ENCODE data around the gene SEMA5A.

SEMA5A gene

GRCh38 chr5:9452181-9452580 lies 93.7 kb downstream of the SEMA5A start:
- in situ Hi-C loops (cut with MboI; ENCODE audit: low sequenced_read_pairs): no loop called here

- in situ Hi-C loops (cut with MboI; ENCODE audit: low sequenced_read_pairs): no loop called here
Observed at GRCh38 chr5:9451037-9451436, 94.8 kb downstream of the SEMA5A start.

- in situ Hi-C loops (cut with MboI; ENCODE audit: low sequenced_read_pairs): no loop called here
Observed at GRCh38 chr5:9447691-9448090, 98.2 kb downstream of the SEMA5A start.

GRCh38 chr5:9445826-9446388 lies 100.0 kb downstream of the SEMA5A start:
- in situ Hi-C loops (cut with MboI; ENCODE audit: low sequenced_read_pairs): no loop called here

GRCh38 chr5:9444346-9444745 lies 101.5 kb downstream of the SEMA5A start:
- in situ Hi-C loops (cut with MboI; ENCODE audit: low sequenced_read_pairs): no loop called here

- in situ Hi-C loops (cut with MboI; ENCODE audit: low sequenced_read_pairs): no loop called here
Observed at GRCh38 chr5:9441610-9442009, 104.3 kb downstream of the SEMA5A start.

GRCh38 chr5:9440517-9440916 lies 105.4 kb downstream of the SEMA5A start:
- in situ Hi-C loops (cut with MboI; ENCODE audit: low sequenced_read_pairs): no loop called here

GRCh38 chr5:9439531-9440292 lies 106.2 kb downstream of the SEMA5A start:
- in situ Hi-C loops (cut with MboI; ENCODE audit: low sequenced_read_pairs): no loop called here

GRCh38 chr5:9438596-9439354 lies 107.1 kb downstream of the SEMA5A start:
- in situ Hi-C loops (cut with MboI; ENCODE audit: low sequenced_read_pairs): no loop called here

GRCh38 chr5:9437741-9438240 lies 108.1 kb downstream of the SEMA5A start:
- in situ Hi-C loops (cut with MboI; ENCODE audit: low sequenced_read_pairs): no loop called here

GRCh38 chr5:9431496-9432258 lies 114.2 kb downstream of the SEMA5A start:
- in situ Hi-C loops (cut with MboI; ENCODE audit: low sequenced_read_pairs): no loop called here

GRCh38 chr5:9431151-9431495 lies 114.8 kb downstream of the SEMA5A start:
- in situ Hi-C loops (cut with MboI; ENCODE audit: low sequenced_read_pairs): no loop called here

GRCh38 chr5:9430306-9430705 lies 115.6 kb downstream of the SEMA5A start:
- in situ Hi-C loops (cut with MboI; ENCODE audit: low sequenced_read_pairs): no loop called here

GRCh38 chr5:9429691-9430215 lies 116.1 kb downstream of the SEMA5A start:
- in situ Hi-C loops (cut with MboI; ENCODE audit: low sequenced_read_pairs): no loop called here

GRCh38 chr5:9428272-9428671 lies 117.6 kb downstream of the SEMA5A start:
- in situ Hi-C loops (cut with MboI; ENCODE audit: low sequenced_read_pairs): no loop called here

- in situ Hi-C loops (cut with MboI; ENCODE audit: low sequenced_read_pairs): no loop called here
Observed at GRCh38 chr5:9425710-9426109, 120.2 kb downstream of the SEMA5A start.

GRCh38 chr5:9423571-9423970 lies 122.3 kb downstream of the SEMA5A start:
- in situ Hi-C loops (cut with MboI; ENCODE audit: low sequenced_read_pairs): no loop called here

- in situ Hi-C loops (cut with MboI; ENCODE audit: low sequenced_read_pairs): no loop called here
Observed at GRCh38 chr5:9421884-9422283, 124.0 kb downstream of the SEMA5A start.

- in situ Hi-C loops (cut with MboI; ENCODE audit: low sequenced_read_pairs): no loop called here
Observed at GRCh38 chr5:9419794-9420193, 126.1 kb downstream of the SEMA5A start.

- in situ Hi-C loops (cut with MboI; ENCODE audit: low sequenced_read_pairs): no loop called here
Observed at GRCh38 chr5:9415566-9415965, 130.3 kb downstream of the SEMA5A start.

- in situ Hi-C loops (cut with MboI; ENCODE audit: low sequenced_read_pairs): no loop called here
Observed at GRCh38 chr5:9415091-9415490, 130.8 kb downstream of the SEMA5A start.

Measured in HL-60/S4 treated with phorbol 12-myristate 13-acetate at 8.2 ng/mL for 4 days and 3 days (cell line).